GM13977 (cell line): ENCODE results near the gene CDH4.

Experiments used
- DNase-seq: peaks from one replicate; pipeline ENCODE4 v3.0.0; 2012; ENCODE audit warnings: low spot score
- in situ Hi-C: fragments of 300-500 bp; cut with MboI; formaldehyde crosslinking; loops from one replicate; pipeline ENCODE4 v1.12.0; 2022; ENCODE audit warnings: low sequenced_read_pairs, low pct_unique_long_range_greater_than_20kb, mixed read lengths, inconsistent platforms; ENCODE audit not compliant: unreplicated experiment
- TF ChIP-seq, protein P1 (sequence below): IDR thresholded peaks from 2 replicates; pipeline ENCODE4 v1.5.1; 2012; ENCODE audit warnings: mild to moderate bottlenecking, control low read depth; ENCODE audit not compliant: insufficient read depth; ENCODE audit errors: extremely low read depth, missing control alignments

Gene CDH4

DNA sequence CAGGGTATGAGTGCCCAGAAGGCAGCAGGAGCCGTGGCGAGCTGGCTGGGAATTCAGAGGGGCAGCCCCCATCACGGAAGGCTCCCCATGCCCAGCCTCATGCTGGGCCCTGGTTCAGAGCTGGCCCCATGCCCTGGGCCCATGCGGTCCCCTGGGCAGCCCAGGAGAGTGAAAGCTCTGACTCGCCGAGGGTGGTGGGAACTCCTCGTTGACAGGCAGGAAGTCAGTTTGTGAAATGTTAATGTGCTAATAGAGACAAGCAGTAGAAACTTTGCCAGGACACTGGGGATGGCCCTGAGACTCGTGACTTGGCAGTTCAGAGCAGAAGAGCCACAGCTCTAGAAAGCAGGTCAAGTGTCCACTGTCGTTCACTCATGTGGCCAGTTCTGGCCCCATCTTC lies 460.6 kb downstream of the CDH4 start:
- in situ Hi-C loops = no loop called here
- DNase-seq = no peak
- TF ChIP-seq, protein P1, sequence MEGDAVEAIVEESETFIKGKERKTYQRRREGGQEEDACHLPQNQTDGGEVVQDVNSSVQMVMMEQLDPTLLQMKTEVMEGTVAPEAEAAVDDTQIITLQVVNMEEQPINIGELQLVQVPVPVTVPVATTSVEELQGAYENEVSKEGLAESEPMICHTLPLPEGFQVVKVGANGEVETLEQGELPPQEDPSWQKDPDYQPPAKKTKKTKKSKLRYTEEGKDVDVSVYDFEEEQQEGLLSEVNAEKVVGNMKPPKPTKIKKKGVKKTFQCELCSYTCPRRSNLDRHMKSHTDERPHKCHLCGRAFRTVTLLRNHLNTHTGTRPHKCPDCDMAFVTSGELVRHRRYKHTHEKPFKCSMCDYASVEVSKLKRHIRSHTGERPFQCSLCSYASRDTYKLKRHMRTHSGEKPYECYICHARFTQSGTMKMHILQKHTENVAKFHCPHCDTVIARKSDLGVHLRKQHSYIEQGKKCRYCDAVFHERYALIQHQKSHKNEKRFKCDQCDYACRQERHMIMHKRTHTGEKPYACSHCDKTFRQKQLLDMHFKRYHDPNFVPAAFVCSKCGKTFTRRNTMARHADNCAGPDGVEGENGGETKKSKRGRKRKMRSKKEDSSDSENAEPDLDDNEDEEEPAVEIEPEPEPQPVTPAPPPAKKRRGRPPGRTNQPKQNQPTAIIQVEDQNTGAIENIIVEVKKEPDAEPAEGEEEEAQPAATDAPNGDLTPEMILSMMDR = no peak

DNA sequence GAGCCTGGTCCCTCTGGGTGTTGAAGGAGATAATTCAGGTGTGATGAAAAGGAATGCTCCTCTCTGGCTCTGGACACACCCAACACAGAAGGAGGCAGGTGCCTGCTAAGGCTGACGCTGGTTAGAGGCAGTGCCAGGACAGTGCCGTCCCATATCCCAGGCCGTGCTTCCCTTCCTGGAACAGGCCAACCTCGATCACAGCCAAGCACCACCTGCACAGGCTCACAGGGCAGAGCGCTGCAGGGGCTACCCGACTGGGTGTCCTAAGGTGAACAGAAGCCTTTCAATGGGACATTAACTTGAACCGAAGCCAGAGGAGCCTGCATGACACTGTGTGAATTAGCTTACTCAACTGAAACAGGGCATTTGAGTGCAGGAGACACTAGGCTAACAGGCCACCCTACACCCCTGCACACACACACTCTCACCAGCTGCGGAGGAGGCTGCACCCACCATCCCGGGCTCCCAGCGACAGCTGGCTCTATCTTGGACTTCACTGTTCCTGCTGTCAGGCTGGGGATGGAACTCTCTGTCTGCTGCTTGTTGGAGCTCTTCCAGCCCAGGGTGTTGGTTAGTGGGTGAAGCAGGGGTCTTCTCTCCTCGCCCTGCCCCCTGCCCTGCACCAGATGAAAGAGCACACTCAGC lies 466.4 kb downstream of the CDH4 start:
- no peak for DNase-seq
- TF ChIP-seq, protein P1 = no peak
- in situ Hi-C loops = no loop called here

DNA sequence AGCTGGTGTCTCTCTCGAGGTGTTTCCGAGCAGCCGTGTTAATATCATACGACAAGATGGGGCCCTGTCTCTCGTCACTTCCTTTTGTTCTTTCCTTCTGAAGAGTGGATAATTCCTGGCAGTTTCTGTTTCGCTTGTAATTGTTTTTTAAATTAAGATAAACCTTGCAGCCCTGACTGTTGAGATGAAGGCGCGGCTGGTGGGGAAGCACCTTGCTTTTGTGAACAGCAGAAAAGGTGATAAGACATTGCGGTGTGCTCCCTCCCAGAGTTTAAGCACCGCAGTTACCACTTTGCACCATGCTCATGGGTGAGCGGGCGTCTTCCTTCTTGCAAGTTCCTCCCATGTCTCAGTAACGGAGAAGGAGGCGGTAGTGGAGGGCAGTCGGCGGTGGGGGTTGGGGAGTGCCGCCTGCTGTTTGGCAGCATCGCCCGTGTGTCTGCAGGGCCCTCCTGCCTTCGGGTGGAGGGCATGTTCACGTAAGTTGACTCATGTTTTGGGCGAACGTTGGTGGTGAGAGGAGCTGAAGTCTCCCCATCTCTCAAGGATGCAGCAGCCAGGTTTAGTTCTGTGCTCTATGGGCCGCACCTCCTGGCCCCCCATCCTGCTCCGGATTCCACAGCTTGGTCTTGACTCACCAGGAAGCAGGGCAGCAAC lies 467.8 kb downstream of the CDH4 start:
- TF ChIP-seq, protein P1 = no peak
- DNase-seq = no peak
- in situ Hi-C loops = no loop called here

DNA sequence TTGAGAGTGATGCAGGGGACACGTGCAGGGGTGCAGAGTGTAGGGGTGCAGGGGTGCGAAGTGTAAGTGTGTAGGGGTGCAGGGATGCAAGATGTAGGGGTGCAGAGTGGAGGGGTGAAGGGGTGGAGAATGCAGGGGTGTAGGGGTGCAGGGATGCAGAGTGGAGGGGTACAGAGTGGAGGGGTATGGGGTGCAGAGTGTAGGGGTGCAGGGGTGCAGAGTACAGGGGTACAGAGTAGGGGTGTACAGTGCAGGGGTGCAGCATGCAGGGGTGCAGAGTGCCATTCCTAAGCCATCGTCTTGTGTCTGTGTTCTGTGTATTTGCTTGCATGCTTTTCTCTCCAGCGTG lies 468.3 kb downstream of the CDH4 start:
- in situ Hi-C loops = no loop called here
- no peak for DNase-seq
- TF ChIP-seq, protein P1 = no peak

DNA sequence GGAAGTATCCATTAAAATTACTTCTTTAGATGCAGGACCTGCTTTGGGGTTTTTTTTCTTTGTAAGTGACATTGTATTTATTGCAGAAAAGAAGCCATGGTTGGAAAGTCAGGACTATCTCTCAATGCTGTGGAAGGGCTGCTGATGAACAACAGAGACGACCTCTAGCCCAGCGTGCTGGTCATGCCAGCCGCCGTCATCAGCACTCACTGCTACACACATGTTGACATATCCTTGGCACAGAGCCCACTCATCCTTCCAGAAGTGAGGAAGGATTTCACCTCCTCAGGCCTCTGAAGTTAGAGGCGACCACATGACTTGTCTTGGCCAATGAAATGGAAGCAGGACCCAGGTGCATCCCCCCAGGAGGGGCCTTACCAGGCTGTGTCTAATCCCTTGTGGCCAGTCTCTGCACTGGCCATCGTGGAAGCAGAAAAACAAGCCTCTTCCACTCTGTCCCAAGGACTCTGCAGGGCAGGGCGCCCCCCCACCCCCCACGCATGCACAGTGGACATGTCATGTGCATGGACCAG lies 470.2 kb downstream of the CDH4 start:
- no peak for DNase-seq
- in situ Hi-C loops = no loop called here
- TF ChIP-seq, protein P1 = no peak

DNA sequence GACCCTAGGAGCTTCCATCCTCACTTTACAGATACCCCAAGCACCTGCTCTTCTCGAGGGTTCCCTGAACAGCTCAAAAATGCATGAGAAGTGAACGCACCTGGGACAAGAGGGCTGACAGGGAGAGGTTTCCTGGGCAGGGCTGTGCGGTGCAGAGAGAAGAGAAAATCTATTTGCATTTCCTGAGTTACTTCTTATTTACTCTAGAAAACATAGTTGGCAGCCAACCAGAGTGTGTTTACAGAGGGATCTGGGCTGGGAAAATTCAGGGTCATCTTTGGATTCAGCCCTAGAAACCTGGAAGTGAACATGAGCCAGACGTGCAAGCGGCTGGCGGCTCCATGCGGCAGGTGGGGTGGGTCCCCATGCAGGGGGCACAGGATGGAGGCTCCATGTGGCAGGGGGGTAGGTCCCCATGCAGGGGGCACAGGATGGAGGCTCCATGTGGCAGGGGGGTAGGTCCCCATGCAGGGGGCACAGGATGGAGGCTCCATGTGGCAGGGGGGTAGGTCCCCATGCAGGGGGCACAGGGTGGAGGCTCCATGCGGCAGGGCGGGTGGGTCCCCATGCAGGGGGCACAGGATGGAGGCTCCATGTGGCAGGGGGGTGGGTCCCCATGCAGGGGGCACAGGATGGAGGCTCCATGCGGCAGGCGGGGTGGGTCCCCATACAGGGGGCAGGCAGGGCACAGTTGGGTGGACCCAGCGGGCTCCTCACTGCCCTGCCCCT lies 471.6 kb downstream of the CDH4 start:
- in situ Hi-C loops = no loop called here
- DNase-seq = no peak
- TF ChIP-seq, protein P1 = no peak
